ENCODE results near the gene EPX.

The EPX gene

GRCh38 chr17:58165981-58166380 lies 26.5 kb upstream of the EPX start:
- in situ Hi-C loops (cut with HindIII; ENCODE audit: low pct_ligation_motif_present, low sequenced_read_pairs), result no loop called here
- H3K4me3 ChIP-seq (ENCODE audit: low read depth, low read length), result no peak overlapping the region
- TF ChIP-seq CTCF (IDR thresholded peaks at IDR 0.05; ENCODE audit: low read depth, low read length, missing control alignments), result no peak
- H3K27ac ChIP-seq, result no peak overlapping the region
- DNase-seq, result no peak
- no peaks in the 10 kb centered on the region for H3K27me3 ChIP-seq (replicated peaks)
- H3K36me3 ChIP-seq (replicated peaks), result no peaks in the 10 kb centered on the region

DNA sequence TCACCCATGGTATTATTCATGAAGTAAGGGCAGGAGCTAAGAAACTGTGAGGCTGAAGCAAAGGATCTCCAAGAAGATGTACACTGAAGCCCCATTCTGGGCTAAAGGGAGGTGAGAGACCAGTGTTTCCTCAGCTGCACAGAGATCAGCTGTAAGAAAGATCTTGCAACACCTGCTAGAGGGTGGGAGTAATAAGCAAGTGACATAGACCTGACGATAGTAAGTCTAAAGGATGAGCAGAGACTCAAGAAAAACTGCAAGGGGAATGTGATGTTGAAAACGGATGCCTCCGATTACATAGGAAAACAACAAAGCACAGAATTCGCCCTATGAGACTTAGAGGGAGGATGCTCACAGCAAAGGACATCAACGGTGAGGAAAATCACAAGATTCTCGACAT lies 25.8 kb upstream of the EPX start, which contains the start of gene OR4D2:
TSS of gene OR4D2 (plus strand) at position 301 of the 400 bp plus-strand sequence. CDS start 2,674 bp downstream, outside the sequence.
- no peaks in the 10 kb centered on the region for H3K27me3 ChIP-seq (replicated peaks)
- in situ Hi-C loops (cut with HindIII; ENCODE audit: low pct_ligation_motif_present, low sequenced_read_pairs), result no loop called here

GRCh38 chr17:58170622-58171021 lies 21.9 kb upstream of the EPX start:
- in situ Hi-C loops (cut with HindIII; ENCODE audit: low pct_ligation_motif_present, low sequenced_read_pairs), result no loop called here
- no peak for TF ChIP-seq CTCF (IDR thresholded peaks at IDR 0.05; ENCODE audit: low read depth, low read length, missing control alignments)
- DNase-seq, result no peak
- H3K27me3 ChIP-seq (replicated peaks), result no peaks in the 10 kb centered on the region
- no peaks in the 10 kb centered on the region for H3K36me3 ChIP-seq (replicated peaks)
- no peak overlapping the region for H3K27ac ChIP-seq
- no peak overlapping the region for H3K4me3 ChIP-seq (ENCODE audit: low read depth, low read length)

More for the DNA sequence above, 25.8 kb upstream of the EPX start, which contains the start of gene OR4D2:
- TF ChIP-seq CTCF (IDR thresholded peaks at IDR 0.05; ENCODE audit: low read depth, low read length, missing control alignments), result no peak
- no peak within 1 kb of the TSS for H3K27ac ChIP-seq
- H3K36me3 ChIP-seq (replicated peaks), result no peaks in the 10 kb centered on the region
- DNase-seq, result no peak
- H3K4me3 ChIP-seq (ENCODE audit: low read depth, low read length), result no peak within 1 kb of the TSS

DNA sequence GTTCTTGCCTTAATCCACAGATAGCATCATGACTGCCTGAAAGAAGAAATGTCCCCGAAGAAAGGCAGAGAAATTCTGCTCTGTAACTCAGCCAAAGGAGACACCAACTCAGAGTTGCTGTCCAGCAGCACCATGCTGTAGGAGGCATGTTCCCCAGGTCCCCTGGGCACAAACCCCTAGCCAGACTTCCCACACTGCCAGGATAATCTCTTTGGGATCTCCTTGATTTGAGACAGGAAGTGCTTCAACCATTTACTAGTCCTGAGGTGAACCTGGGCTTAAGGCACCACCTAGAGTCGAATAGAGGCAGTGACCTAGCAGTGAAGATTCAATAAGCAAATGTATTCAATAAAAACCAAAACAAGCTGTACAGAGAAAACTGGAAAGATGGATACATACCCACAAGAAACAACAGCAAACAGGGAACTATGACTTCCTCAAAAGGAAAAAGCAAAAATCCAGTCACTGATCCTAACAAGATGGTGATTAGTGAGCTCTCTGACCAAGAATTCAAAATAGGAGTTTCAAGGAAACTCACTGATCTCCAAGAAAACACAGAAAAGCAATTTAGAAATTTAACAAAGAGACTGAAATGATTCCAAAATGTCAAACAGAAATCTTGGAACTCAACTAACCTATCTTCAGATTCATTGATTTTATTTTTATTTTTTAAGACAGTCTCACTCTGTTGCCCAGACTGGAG lies 20.0 kb upstream of the EPX start:
- in situ Hi-C loops (cut with HindIII; ENCODE audit: low pct_ligation_motif_present, low sequenced_read_pairs), result no loop called here
- H3K4me3 ChIP-seq (ENCODE audit: low read depth, low read length), result no peak overlapping the region
- TF ChIP-seq CTCF (IDR thresholded peaks at IDR 0.05; ENCODE audit: low read depth, low read length, missing control alignments), result peak; percentile 62
- H3K36me3 ChIP-seq (replicated peaks), result no peaks in the 10 kb centered on the region
- no peak overlapping the region for H3K27ac ChIP-seq
- no peaks in the 10 kb centered on the region for H3K27me3 ChIP-seq (replicated peaks)
- peak; percentile 12 for DNase-seq

- Histone ChIP-seq H3K27ac (no peak overlapping the region), H3K36me3 (replicated peaks) (no peaks in the 10 kb centered on the region), H3K4me3 (ENCODE audit: low read depth, low read length) (no peak overlapping the region), H3K27me3 (replicated peaks) (no peaks in the 10 kb centered on the region)
- in situ Hi-C loops (cut with HindIII; ENCODE audit: low pct_ligation_motif_present, low sequenced_read_pairs), result no loop called here
- no peak for TF ChIP-seq CTCF (IDR thresholded peaks at IDR 0.05; ENCODE audit: low read depth, low read length, missing control alignments)
- no peak for DNase-seq
These were observed 17.7 kb upstream of the EPX start for GRCh38 chr17:58174871-58175270.

DNA sequence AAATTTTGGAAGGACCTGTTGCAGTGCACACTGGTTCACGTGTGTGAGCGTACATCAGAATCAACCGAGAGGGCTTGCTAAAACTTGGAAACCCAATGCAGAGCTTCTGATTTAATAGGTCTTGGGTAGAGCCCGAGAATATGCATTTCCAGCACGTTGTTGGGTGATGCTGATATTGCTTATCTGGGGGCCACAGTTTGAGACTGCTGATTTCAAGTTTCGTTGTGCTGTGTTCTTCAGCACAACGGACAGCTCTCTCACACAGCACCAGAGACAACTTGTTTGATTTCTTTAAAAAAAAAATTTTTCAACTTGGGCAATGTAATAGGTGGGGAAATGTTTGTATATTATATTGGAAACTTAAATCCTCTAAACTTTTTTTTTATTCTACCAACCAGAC lies 16.3 kb upstream of the EPX start:
- no peak for TF ChIP-seq CTCF (IDR thresholded peaks at IDR 0.05; ENCODE audit: low read depth, low read length, missing control alignments)
- no peak for DNase-seq
- no peak overlapping the region for H3K27ac ChIP-seq
- no peaks in the 10 kb centered on the region for H3K36me3 ChIP-seq (replicated peaks)
- in situ Hi-C loops (cut with HindIII; ENCODE audit: low pct_ligation_motif_present, low sequenced_read_pairs), result no loop called here
- no peaks in the 10 kb centered on the region for H3K27me3 ChIP-seq (replicated peaks)
- no peak overlapping the region for H3K4me3 ChIP-seq (ENCODE audit: low read depth, low read length)
